Colonic mucosa (tissue), 4 donors: ENCODE data around the gene APOL1. TPM values are rescaled to one million over a fixed set of nuclear protein-coding genes. Genes with fewer than 3 reads are reported as not detected.
A peak's percentile ranks its signal among the peaks of the same experiment; 100 is the strongest.

Source experiments
- DNase-seq: peaks from one replicate; pipeline ENCODE4 v3.0.0-alpha.2; 2020
- H3K27ac ChIP-seq: fragments of 200-600 bp; one replicate; pipeline ENCODE4 v1.8.0; 2021
- H3K27me3 ChIP-seq: fragments of 200-600 bp; one replicate; pipeline ENCODE4 v1.8.0; 2021
- H3K36me3 ChIP-seq: fragments of 200-600 bp; one replicate; pipeline ENCODE4 v1.8.0; 2021
- H3K4me1 ChIP-seq: fragments of 200-600 bp; one replicate; pipeline ENCODE4 v1.8.0; 2021; ENCODE audit warnings: mild to moderate bottlenecking
- H3K4me3 ChIP-seq: fragments of 200-600 bp; one replicate; pipeline ENCODE4 v1.8.0; 2021
- H3K9ac ChIP-seq, 2 donors: one replicate each; pipeline ENCODE4 v1.7.0; 2013; ENCODE audit warnings: control low read depth in 2 of 2, low read depth in 2 of 2, low read length in 2 of 2
- H3K9me3 ChIP-seq: fragments of 200-600 bp; one replicate; pipeline ENCODE4 v1.8.0; 2021
- intact Hi-C: fragments of 100-400 bp; cut with DNase I; formaldehyde crosslinking; loops from one replicate; pipeline ENCODE4 v1.14.1; 2022
- total RNA-seq, 2 donors: library from RNA; stranded (reverse); fragmentation: NEBNext Ultra II Directional in 1 of 2; extraction: Animal tissue kit (Norgen Biotek cat#: 25700) in 1 of 2; gene quantifications; one replicate each; pipeline ENCODE4 v1.2.1, GENCODE V29; 2021
- TF ChIP-seq, protein P1 (sequence below): fragments of 200-600 bp; IDR thresholded peaks from one replicate; pipeline ENCODE4 v1.8.0; 2022; ENCODE audit warnings: antibody characterized with exemption, mild to moderate bottlenecking
- donor health status: healthy.
- donor health status: DM: no; HTN: no; CAD: no.
- donor health status: DM: no; HTN: no; CAD: no.

The APOL1 gene
- total RNA-seq, 2 donors from 2014 or later, result 14.7 to 34.6 TPM

DNA sequence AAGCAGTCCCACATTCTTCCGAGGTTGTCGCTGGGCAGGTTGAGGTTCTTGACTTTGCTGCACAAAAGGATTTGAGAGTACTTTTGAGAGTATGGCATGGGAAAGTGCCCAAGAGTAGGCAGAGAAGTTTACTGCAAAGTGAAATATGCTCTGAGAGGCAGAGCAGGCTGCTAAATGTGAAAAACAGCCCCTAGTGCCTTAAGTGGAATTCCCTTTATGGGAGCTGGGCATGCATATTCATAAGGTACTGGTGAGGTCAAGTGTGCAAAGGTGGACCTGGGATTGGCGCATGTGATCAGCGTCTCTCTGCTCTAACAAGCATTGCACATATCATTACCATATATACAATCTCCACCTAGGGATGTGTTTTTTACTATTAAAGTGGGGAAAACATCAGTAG is 39.3 kb upstream of the APOL1 start:
- no peak for DNase-seq
- H3K27ac ChIP-seq, result no peak overlapping the region
- TF ChIP-seq, protein P1, sequence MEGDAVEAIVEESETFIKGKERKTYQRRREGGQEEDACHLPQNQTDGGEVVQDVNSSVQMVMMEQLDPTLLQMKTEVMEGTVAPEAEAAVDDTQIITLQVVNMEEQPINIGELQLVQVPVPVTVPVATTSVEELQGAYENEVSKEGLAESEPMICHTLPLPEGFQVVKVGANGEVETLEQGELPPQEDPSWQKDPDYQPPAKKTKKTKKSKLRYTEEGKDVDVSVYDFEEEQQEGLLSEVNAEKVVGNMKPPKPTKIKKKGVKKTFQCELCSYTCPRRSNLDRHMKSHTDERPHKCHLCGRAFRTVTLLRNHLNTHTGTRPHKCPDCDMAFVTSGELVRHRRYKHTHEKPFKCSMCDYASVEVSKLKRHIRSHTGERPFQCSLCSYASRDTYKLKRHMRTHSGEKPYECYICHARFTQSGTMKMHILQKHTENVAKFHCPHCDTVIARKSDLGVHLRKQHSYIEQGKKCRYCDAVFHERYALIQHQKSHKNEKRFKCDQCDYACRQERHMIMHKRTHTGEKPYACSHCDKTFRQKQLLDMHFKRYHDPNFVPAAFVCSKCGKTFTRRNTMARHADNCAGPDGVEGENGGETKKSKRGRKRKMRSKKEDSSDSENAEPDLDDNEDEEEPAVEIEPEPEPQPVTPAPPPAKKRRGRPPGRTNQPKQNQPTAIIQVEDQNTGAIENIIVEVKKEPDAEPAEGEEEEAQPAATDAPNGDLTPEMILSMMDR, result no peak
- intact Hi-C loops, result no loop called here
- no peaks in the 10 kb centered on the region for H3K4me1 ChIP-seq
- H3K9ac ChIP-seq, result no peak overlapping the region
- H3K27me3 ChIP-seq, result no peaks in the 10 kb centered on the region
- no peaks in the 10 kb centered on the region for H3K36me3 ChIP-seq
- H3K9me3 ChIP-seq, result no peaks in the 10 kb centered on the region
- H3K4me3 ChIP-seq, result no peak overlapping the region

DNA sequence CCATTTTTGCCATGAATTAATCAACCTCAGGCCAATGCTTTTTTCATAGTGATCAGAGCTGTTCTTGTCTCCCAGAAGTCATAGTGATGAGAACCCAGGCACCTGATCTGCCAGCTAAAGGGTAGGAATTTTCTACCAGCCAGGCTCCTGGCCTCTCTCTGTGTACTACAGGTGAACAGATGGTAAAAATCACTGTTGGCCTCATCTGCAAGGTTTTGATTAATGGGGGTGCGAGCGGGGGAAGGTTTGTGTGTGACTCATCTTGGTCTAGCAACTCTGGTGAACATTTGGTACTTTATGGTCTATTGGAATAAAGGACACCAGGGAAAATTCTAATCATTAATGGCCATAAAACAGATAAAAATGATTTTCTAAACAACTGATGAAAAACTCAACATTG is 37.0 kb upstream of the APOL1 start:
- Histone ChIP-seq H3K9ac (no peak overlapping the region), H3K9me3 (no peaks in the 10 kb centered on the region), H3K4me3 (no peak overlapping the region), H3K27me3 (no peaks in the 10 kb centered on the region), H3K36me3 (no peaks in the 10 kb centered on the region), H3K27ac (no peak overlapping the region), H3K4me1 (no peaks in the 10 kb centered on the region)
- DNase-seq, result no peak
- intact Hi-C loops, result no loop called here
- TF ChIP-seq, protein P1, result no peak

DNA sequence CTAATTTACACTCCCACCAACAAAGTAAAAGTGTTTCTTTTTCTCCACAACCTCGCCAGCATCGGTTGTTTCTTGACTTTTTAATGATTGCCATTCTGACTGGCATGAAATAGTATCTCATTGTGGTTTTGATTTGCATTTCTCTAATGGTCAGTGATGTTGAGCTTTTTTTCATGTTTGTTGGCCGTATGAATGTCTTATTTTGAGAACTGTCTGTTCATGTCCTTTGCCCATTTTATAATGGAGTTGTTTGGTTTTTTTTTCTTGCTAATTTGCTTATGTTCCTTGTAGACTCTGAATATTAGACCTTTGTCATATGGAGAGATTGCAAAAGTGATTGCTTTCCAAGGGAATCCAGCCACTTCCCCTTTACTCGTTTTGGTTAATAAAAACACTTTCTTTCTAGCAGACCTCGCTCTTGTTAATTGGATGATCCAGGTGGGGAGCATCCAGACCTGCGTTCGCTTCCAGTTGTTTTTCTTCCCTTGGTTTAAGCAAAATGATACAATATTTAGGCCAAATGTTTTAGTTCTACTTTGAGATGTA is 34.2 kb upstream of the APOL1 start:
- no peak overlapping the region for H3K4me3 ChIP-seq
- intact Hi-C loops, result no loop called here
- no peak overlapping the region for H3K27ac ChIP-seq
- no peaks in the 10 kb centered on the region for H3K27me3 ChIP-seq
- TF ChIP-seq, protein P1, result no peak
- DNase-seq, result no peak
- no peaks in the 10 kb centered on the region for H3K4me1 ChIP-seq
- H3K36me3 ChIP-seq, result no peaks in the 10 kb centered on the region
- H3K9me3 ChIP-seq, result no peaks in the 10 kb centered on the region
- no peak overlapping the region for H3K9ac ChIP-seq

DNA sequence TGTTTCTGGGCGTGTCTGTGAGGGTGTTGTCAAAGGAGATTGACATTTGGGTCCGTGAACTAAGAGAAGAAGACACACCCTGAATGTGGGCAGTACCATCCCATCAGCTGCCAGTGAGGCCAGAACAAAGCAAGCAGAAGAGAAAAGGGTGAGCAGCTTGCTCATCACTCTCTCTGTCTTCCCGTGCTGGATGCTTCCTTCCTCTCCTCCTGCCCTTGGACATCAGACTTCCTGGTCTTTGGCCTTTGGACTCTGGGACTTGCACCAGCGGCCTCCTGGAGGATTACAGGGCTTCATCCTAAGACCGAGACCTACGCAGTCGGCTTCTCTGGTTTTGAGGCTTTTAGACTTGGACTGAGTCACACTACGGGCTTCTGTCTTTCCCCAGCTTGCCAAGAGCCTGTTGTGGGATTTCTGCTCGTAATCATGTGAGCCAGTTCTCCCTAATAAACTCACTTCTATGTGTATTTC is 32.4 kb upstream of the APOL1 start:
- Histone ChIP-seq H3K27ac (no peak overlapping the region), H3K27me3 (no peaks in the 10 kb centered on the region), H3K4me1 (no peaks in the 10 kb centered on the region), H3K36me3 (no peaks in the 10 kb centered on the region), H3K9ac (no peak overlapping the region), H3K9me3 (no peaks in the 10 kb centered on the region), H3K4me3 (no peak overlapping the region)
- TF ChIP-seq, protein P1, result no peak
- DNase-seq, result no peak
- intact Hi-C loops, result no loop called here

DNA sequence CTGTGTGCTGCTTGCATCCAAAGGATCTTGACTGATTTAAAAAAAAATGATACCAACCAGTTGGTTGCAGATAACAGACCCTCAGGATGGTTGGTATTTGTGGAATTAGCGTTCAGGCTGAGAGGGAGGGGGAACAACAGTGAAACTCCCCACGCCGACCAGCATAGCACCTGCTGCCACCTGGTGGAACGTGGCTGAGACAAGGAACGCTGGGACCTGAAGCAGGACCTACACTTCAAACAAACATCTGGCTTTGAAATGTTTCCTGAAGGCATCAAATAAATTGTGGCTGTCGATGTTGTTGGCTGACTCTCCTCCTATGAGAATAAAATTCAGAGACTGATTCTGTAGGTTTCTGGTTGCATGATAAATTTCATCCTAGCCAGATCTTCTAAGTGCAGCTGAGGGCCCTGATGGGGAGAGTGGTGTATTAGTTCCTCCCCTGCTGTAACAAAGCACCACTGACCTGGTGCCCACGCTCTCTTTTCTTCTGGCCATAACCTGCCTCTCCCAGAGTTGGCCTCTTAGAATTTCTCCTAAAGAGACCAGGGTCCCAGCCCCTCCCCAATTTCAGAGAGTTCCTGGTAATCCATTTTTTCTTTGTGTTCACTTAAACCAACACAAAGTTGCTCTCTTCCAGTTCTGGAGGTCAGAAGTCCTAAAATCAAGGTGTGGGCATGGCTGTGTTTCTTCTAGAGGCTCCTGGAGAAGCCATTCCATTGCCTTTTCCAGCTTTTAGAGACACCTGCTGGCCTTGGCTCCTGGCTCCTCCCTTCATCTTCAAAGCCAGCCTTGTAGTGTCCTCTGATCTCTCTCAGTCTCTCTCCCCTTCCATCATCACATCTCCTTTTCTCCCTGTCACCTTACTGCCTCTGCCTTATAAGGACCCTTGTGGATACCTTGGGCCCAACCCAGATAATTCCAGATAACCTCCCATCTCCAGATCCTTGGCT is 30.9 kb upstream of the APOL1 start:
- intact Hi-C loops, result no loop called here
- Histone ChIP-seq H3K9ac (no peak overlapping the region), H3K9me3 (no peaks in the 10 kb centered on the region), H3K27ac (no peak overlapping the region), H3K4me3 (no peak overlapping the region), H3K4me1 (no peaks in the 10 kb centered on the region), H3K27me3 (no peaks in the 10 kb centered on the region), H3K36me3 (no peaks in the 10 kb centered on the region)
- DNase-seq, result peak; percentile 41
- TF ChIP-seq, protein P1, result peak; percentile 47
